ENCODE measurements around the gene RPS6KC1.

- no peak for TF ChIP-seq TAF1 (IDR thresholded peaks at IDR 0.05; ENCODE audit: low read depth, low read length)
- TF ChIP-seq POLR2A (IDR thresholded peaks at IDR 0.05; ENCODE audit: low read depth, low read length) = no peak
Measured at GRCh38 chr1:213250446-213250845, 199.4 kb downstream of the RPS6KC1 start.

All from GM12891 (cell line).